ENCODE results near the gene IQCF6. TPM values are rescaled to one million over a fixed set of nuclear protein-coding genes. Genes with fewer than 3 reads are reported as not detected.
"Not testable (repeated sequence)": the region's sequence is repeated elsewhere in the genome, so short reads cannot be mapped to it uniquely, and the experiment has no call there.

IQCF6 gene
- not detected in 2 replicates for polyA plus RNA-seq (2014; cell fraction: cytosol; rRNA removed)
- not detected in 2 replicates for polyA plus RNA-seq (2014; cell fraction: nucleus; rRNA removed)

GRCh38 chr3:51779137-51779536, at the start of gene IQCF6:
IQCF6 (minus strand) TSS chr3:51779237; CDS start chr3:51779224, 13 bp downstream.
- no peak for DNase-seq (ENCODE audit: low spot score)

DNA sequence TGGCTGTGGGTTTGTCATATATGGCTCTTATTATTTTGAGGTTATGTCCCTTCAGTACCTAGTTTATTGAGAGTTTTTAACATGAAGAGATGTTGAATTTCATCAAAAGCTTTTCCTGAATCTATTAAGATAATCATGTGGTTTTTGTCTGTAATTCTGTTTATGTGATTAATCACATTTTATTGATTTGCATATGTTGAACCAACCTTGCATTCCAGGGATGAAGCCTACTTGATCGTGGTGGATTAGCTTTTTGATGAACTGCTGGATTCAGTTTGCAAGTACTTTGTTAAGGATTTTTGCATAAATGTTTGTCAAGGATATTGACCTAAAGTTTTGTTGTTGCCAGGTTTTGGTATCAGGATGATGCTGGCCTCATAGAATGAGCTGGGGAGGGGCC, 49.3 kb upstream of the IQCF6 start:
- no peak for DNase-seq (ENCODE audit: low spot score)

DNA sequence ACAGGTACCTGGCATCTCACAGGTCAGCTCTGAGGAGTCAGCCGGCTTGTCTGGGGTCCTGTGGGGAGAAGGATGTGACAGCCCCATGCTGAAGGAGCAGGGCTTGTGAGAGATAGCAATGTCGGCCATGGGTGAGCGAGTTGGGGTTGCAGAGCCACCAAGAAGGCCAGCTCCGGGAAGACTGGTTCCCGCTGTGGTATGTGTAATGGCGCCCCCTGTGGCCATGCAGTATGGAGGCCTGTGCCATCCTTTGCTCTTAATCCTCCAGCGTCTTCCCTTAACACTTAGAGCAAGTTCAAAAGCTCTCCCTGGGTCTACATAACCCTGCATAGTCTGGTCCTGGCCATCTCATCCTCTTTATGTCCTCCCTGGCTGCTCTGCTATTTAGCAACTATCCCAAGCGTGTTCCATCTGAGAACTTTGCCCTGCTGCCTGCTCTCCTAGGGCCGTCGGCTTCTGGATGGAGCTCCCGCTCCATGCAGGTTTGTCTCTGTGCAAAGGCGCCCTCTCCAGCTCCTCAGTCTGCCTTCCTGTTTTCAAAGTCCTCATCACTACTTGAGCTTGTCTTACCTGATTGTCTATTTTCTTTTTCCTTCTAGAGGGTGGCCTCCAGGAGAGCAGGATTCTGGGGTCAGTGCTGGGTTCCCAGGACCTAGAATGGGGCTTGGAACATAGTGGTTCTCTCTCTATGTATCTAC, 40.8 kb upstream of the IQCF6 start:
- DNase-seq (ENCODE audit: low spot score): peak; percentile 9

- no peak for DNase-seq (ENCODE audit: low spot score)
Measured at GRCh38 chr3:51819151-51819550, 40.1 kb upstream of the IQCF6 start.

DNA sequence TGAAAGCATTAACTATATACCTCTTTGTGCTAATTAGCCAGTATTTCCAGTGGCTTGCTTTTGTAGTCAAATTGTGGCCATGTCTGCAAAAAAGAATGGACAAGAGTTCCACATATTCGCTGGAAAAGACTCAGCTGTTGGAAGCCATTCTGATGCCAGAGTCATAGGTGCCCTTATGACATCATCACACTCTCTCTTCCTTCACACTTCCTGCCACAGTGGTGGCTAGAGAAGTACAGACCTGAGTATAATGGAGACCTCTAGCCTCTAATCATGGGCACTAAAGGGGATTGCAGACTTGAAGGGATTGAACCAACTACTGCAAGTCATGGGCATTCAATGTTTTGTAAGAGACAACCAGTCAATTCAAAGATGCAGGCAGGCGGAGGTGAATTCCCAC, 38.3 kb upstream of the IQCF6 start:
- DNase-seq (ENCODE audit: low spot score): no peak

DNA sequence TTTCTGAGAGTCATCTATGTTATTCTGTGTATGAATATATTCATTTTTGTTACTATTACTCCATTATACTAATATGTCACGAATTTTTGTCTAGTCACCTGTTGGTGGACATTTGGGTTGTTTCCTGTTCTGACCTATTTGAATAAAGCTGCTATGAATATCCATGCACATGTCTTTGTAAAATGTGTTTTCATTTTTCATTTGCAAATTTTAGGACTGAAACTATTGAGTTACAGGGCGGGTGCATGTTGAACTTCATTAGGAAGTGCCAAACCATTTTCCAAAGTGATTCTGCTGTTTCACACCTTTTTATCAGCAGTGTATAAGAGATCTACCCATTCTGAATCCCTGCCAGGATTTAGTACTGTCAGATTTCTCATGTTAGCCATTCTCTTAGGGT, 37.7 kb upstream of the IQCF6 start:
- DNase-seq (ENCODE audit: low spot score): no peak

- no peak for DNase-seq (ENCODE audit: low spot score)
Measured at GRCh38 chr3:51815614-51816013, 36.6 kb upstream of the IQCF6 start.

- no peak for DNase-seq (ENCODE audit: low spot score)
Measured at GRCh38 chr3:51814034-51814433, 35.0 kb upstream of the IQCF6 start.

GRCh38 chr3:51813539-51813938, 34.5 kb upstream of the IQCF6 start:
- no peak for DNase-seq (ENCODE audit: low spot score)

- no peak for DNase-seq (ENCODE audit: low spot score)
Measured at GRCh38 chr3:51808934-51809333, 29.9 kb upstream of the IQCF6 start.

DNA sequence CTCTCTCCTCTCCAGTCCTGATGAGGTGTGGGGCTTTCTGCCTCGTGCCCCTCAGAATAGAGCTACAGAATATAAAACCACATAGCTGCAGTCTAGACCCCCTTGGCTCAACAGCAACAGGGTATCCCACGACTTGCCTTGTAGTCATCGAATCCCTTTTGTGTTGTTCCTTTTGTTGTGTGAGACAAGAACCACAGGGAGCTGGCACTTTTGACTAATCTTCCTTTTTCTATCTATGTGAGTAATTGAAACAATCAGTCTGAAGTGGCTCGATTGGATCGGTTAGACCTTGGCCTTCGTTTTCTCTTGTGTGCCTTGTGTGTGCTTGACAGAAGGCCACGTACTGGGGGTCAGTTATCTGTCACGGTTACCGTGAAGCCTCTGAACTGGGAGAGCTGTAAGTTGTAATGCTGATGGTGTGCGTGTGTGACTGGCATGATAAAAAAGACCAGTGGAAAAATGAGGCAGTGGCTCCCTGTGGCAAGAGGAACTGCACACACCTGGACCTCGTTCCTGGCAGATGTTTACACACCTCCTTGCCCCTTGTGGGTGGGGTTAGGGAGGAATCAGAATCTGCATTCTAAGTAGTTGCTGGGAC, 23.2 kb upstream of the IQCF6 start:
- no peak for DNase-seq (ENCODE audit: low spot score)

DNA sequence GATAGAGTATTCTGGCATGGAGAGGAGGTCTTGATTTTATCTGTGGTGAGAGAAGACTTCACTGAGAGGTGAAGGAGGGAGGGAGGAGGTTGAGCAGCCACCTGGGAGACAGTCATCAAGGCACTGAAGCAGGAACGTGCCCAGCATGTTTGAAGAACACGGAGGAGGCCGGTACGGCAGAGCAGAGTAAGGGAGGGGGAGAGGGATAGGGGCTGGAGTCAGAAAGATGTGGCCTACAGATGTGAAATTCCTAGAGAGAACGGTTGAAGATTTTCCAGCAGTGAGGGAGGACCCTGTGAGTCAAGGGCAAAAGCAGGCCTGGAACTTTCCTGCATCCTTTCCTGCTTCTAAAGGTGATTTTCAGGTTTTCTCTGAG, 21.7 kb upstream of the IQCF6 start:
- DNase-seq (ENCODE audit: low spot score): no peak

DNA sequence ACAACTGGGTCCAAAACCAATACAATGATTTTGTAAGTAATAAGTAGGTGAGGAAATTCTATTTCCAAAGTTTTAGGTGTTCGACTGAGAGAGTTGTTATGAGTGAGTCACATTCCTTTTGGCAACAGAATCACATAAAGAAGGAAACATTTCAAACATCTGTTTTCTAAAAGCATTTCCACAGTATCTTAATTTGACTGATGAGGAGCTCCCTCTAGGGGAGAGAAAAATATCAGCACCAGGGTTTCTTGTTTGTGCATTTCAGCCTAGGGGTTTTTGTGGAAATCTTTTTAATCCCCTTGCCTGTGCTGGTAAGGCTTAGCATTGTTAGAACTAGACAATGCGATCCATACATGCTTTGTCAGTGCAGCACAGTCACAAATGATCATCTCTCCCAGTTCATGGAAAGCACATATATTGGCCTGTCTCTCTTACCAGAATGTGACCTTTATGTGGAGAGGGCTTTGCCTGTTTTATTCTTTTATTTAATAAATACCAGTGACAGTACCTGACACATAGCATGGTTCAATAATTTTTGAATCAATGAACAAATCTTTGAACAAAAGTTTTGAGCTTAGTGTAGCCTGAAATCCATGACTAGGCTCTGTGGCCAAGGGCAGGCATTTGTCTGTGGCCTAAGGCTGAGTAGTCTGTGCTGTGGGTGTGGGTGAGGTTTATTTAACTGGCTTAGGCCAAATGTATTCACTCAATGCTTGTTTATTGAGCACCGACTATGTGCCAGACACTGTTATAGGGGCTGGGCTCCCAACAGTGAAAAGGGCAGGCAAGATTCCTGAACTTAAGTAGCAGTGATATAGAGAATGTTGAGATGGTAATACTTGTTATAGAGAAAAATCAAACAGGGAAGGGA, 21.1 kb upstream of the IQCF6 start:
- DNase-seq (ENCODE audit: low spot score): peak; percentile 47

DNA sequence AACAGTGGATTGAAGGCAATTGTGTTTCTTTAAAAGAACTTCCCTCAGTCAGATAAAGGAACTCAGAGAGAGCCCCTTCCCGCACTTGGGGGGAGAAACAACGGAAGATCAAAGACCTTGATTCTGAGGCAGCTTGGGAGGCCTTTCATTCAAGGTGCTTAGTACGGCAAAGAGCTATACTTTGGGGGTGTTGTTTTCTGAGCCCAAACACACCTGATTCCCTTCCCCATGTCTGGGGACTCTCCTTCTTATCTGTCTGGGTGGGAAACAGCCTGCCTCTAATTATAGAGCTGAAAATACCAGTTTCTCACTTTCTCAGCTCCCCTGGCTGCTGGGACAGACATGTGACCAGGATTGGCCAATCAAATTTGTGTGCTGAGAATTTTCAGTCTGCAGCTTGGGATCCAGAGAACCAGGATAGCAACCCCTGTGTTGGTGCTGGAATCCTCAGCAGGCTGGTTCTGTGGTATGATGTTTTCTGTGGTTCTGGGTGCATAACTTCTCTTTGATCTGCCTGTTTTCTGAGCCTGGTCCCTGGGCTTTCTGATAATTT, 19.4 kb upstream of the IQCF6 start:
- DNase-seq (ENCODE audit: low spot score): peak; percentile 33

GRCh38 chr3:51796854-51797253, 17.8 kb upstream of the IQCF6 start:
- no peak for DNase-seq (ENCODE audit: low spot score)

DNA sequence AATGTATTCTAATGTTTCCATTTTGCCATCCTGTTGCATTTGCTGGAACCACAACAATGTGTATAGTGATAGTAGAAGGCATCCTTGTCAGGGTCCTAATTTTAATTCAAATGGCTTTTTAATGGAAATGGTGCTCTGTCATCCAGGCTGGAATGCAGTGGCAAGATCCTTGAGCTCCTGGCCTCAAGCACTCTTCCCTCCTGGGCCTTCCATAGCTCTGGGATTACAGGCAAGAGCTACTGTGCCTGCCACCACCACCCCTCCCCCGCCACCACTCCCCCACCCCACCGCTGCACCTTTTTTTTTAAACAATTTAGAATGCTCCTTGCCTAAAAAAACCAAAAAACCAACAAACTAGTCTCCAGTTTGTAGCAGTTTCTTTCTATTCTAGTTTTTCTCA, 15.2 kb upstream of the IQCF6 start:
- DNase-seq (ENCODE audit: low spot score): no peak

DNA sequence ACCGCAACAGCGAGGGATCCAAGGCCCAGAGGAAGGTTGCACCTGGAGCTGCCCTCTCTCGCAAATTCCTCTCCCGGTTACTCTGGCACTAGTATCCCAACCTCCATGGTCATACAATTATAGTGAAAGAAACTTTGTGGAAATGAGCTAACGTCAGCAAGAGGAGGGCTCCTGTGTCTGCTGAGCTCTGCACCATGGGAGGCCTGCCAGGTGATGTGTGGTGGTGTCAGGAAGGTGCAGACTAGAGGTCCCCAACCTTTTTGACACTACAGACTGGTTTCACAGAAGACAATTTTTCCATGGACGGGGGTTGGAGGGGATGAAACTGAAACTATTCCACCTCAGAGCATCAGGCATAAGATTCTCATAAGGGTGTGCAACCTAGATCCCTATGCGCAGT, 13.2 kb upstream of the IQCF6 start:
- DNase-seq (ENCODE audit: low spot score): no peak

- DNase-seq (ENCODE audit: low spot score): no peak
Measured at GRCh38 chr3:51789437-51789836, 10.4 kb upstream of the IQCF6 start.

DNA sequence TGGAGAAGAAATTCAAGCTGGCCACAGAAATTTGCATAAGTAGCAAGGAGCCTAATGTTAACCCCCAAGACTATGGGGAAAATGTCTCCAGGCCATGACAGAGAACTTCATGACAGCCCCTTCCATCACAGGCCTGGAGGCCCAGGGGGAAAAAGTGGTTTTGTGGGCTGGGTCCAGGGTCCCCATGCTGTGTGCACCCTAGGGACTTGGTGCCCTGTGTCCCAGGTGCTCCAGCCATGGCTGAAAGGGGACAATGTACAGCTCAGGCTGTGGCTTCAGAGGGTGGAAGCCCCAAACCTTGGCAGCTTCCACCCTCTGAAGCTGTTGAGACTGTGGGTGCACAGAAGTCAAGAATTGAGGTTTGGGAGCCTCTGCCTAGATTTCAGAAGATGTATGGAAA, 8.5 kb upstream of the IQCF6 start:
- DNase-seq (ENCODE audit: low spot score): not testable (repeated sequence)

- DNase-seq (ENCODE audit: low spot score): no peak
Measured at GRCh38 chr3:51786267-51786666, 7.2 kb upstream of the IQCF6 start.

DNA sequence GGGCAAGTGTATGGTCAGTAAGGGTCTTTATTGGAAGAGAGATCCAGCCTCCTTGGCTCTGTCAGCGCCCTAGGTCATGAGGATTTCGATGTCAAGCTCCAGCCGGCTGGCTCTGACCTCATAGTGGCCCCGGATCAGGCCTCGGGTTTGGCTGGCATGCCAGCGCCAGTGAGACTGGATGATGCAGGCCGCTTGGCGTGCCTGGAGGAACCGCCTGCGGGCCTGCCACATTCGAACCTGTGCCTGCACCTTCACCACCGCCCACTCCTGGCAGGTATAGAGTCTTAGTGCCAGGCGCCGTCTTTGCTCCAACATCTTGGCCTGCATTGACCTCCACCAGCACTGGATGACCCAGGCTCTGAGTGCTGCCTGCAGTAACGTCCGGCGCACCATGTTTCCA, 483 bp downstream of the IQCF6 start:
- no peak for DNase-seq (ENCODE audit: low spot score)

GRCh38 chr3:51777985-51778384, 1.1 kb downstream of the IQCF6 start:
- no peak for DNase-seq (ENCODE audit: low spot score)

All from SK-N-DZ (cell line).